K562 (cell line): ENCODE data around the gene FUT2. TPM values are rescaled to one million over a fixed set of nuclear protein-coding genes. Genes with fewer than 3 reads are reported as not detected.

ENCODE experiments used
- ATAC-seq: fragments of 200-7000 bp; cut with Tn5 transposase; 3 replicates; pipeline ENCODE4 v1.9.1; 2020; ENCODE audit warnings: moderate library complexity
- BruUV-seq: library from RNA; stranded (reverse); fragments of 400-500 nt; replicated peaks from 2 replicates; lab custom pipeline; 2021; lab: Mats Ljungman, UMichigan
- CTCF ChIA-PET: fragments of 300-600 bp; formaldehyde crosslinking; extraction: SDS; loops from one replicate; lab custom pipeline; 2021; ENCODE audit warnings: low intra/inter-chr PET ratio; lab: Yijun Ruan, JAX
- POLR2A ChIA-PET: fragments of 300-600, 350-650 bp; sonication (Branson Sonifier 250); formaldehyde crosslinking; extraction: SDS; loops from one replicate; lab custom pipeline; 2021; ENCODE audit warnings: antibody characterized with exemption, inconsistent platforms; lab: Yijun Ruan, JAX
- DNase-seq, 4 experiments: peaks; one replicate each; pipeline versions ENCODE4 v3.0.0 to v3.0.0-alpha.2; 2011 to 2018; ENCODE audit warnings: low spot score in 3 of 4, mixed read lengths in 3 of 4; ENCODE audit errors: extremely low read depth in 1 of 4
- FAIRE-seq: peaks from 2 replicates; lab custom pipeline; 2011; peaks lifted over from hg19 to GRCh38; lab: Jason Lieb, UNC
- H2AFZ ChIP-seq: 2 replicates; pipeline ENCODE4 v1.6.0; 2011; ENCODE audit warnings: low read depth, low read length, control low read depth, inconsistent platforms
- H3K27ac ChIP-seq: fragments of 200-600 bp; 3 replicates; pipeline ENCODE4 v1.8.0; 2011; ENCODE audit warnings: low read depth, mild to moderate bottlenecking, control low read depth, inconsistent platforms, low read length, moderate library complexity, mixed read lengths; ENCODE audit errors: extremely low read depth
- H3K27me3 ChIP-seq, 2 experiments: fragments of 300-600 bp in 1 of 2; 2 replicates in 1 of 2; 3 replicates in 1 of 2; pipeline versions ENCODE4 v1.6.0 to v1.8.0; 2011; ENCODE audit warnings: inconsistent platforms in 2 of 2, low read length in 2 of 2, mild to moderate bottlenecking in 1 of 2, mixed read lengths in 1 of 2, moderate library complexity in 1 of 2; ENCODE audit not compliant: control insufficient read depth in 2 of 2, insufficient read depth in 2 of 2
- H3K36me3 ChIP-seq: fragments of 300-600 bp; 3 replicates; pipeline ENCODE4 v1.8.0; 2011; ENCODE audit warnings: mild to moderate bottlenecking, low read length, inconsistent platforms; ENCODE audit not compliant: control insufficient read depth, insufficient read depth
- H3K4me1 ChIP-seq, 2 experiments: fragments of 200-600 bp in 1 of 2; replicated peaks in 1 of 2; 2 replicates in 1 of 2; 3 replicates in 1 of 2; pipeline versions ENCODE4 v1.5.1 to v1.8.0; 2011; ENCODE audit warnings: inconsistent platforms in 2 of 2, low read length in 2 of 2, mild to moderate bottlenecking in 1 of 2, mixed read lengths in 1 of 2, moderate library complexity in 1 of 2; ENCODE audit not compliant: control insufficient read depth in 2 of 2, insufficient read depth in 2 of 2
- H3K4me2 ChIP-seq: 2 replicates; pipeline ENCODE4 v1.6.1; 2011; ENCODE audit warnings: low read length, control low read depth, inconsistent platforms, mixed read lengths; ENCODE audit not compliant: insufficient read depth
- H3K4me3 ChIP-seq: fragments of 200-600 bp; sonication (generic), shearing (Covaris generic); 2 replicates; pipeline ENCODE4 v1.5.1; 2016; ENCODE audit warnings: control low read depth, inconsistent platforms
- H3K79me2 ChIP-seq: fragments of 200-600 bp; 3 replicates; pipeline ENCODE4 v1.8.0; 2011; ENCODE audit warnings: low read length, inconsistent platforms; ENCODE audit not compliant: control insufficient read depth, insufficient read depth
- H3K9ac ChIP-seq, 2 experiments: 2 replicates each; pipeline versions ENCODE4 v1.6.0 to v1.6.1; 2011; ENCODE audit warnings: low read depth in 2 of 2, low read length in 2 of 2, control low read depth in 1 of 2, inconsistent platforms in 1 of 2, mild to moderate bottlenecking in 1 of 2, mixed read lengths in 1 of 2; ENCODE audit not compliant: insufficient read depth in 1 of 2
- H3K9me1 ChIP-seq: one replicate; pipeline ENCODE4 v1.6.0; 2011; ENCODE audit warnings: inconsistent platforms, mild to moderate bottlenecking, low read length, moderate library complexity; ENCODE audit not compliant: control insufficient read depth, insufficient read depth
- H3K9me3 ChIP-seq: replicated peaks from 2 replicates; pipeline ENCODE4 v1.5.1; 2011; ENCODE audit warnings: low read depth, low read length, inconsistent platforms; ENCODE audit not compliant: control insufficient read depth, insufficient read depth
- H4K20me1 ChIP-seq: replicated peaks from 2 replicates; pipeline ENCODE4 v1.6.1; 2011; ENCODE audit warnings: low read length, inconsistent platforms, mixed read lengths; ENCODE audit not compliant: control insufficient read depth, insufficient read depth
- CBX1 ChIP-seq: sonication (generic); IDR thresholded peaks from 2 replicates; pipeline ENCODE4 v1.6.1; 2016; ENCODE audit warnings: antibody characterized with exemption, low read depth, mild to moderate bottlenecking
- E2F3 ChIP-seq: fragments of 250-450 bp; sonication (Bioruptor Pico); IDR thresholded peaks from 2 replicates; pipeline ENCODE4 v1.4.0; 2020; ENCODE audit warnings: mild to moderate bottlenecking
- FOXK2 ChIP-seq, 2 experiments: fragments of 450-650 bp; IDR thresholded peaks in 1 of 2; conservative IDR thresholded peaks in 1 of 2; 2 replicates each; pipeline ENCODE4 v1.6.1; 2016; ENCODE audit warnings: low read depth in 2 of 2, mild to moderate bottlenecking in 1 of 2
- JUNB ChIP-seq: fragments of 450-650 bp; formaldehyde crosslinking; conservative IDR thresholded peaks from 2 replicates; pipeline ENCODE4 v1.4.0; 2020; ENCODE audit warnings: mild to moderate bottlenecking
- KHSRP ChIP-seq: fragments of 450-650 bp; IDR thresholded peaks from 2 replicates; pipeline ENCODE4 v1.6.1; 2017
- MEIS2 ChIP-seq: fragments of 450-650 bp; IDR thresholded peaks from 2 replicates; pipeline ENCODE4 v1.6.1; 2014; ENCODE audit warnings: mild to moderate bottlenecking; ENCODE audit not compliant: partially characterized antibody
- MXI1 ChIP-seq: IDR thresholded peaks from 2 replicates; pipeline ENCODE4 v1.6.1; 2011; ENCODE audit warnings: low read depth, mild to moderate bottlenecking, improper control_type of control experiment, low read length
- NFIC ChIP-seq: fragments of 450-650 bp; IDR thresholded peaks from 2 replicates; pipeline ENCODE4 v1.6.1; 2017; ENCODE audit warnings: mild to moderate bottlenecking, inconsistent platforms
- NONO ChIP-seq, 2 experiments: fragments of 200-400 bp in 1 of 2; fragments of 450-650 bp in 1 of 2; formaldehyde crosslinking in 1 of 2; IDR thresholded peaks; 2 replicates each; pipeline ENCODE4 v1.6.1; 2017; ENCODE audit warnings: low read depth in 2 of 2, mild to moderate bottlenecking in 2 of 2, moderate library complexity in 2 of 2, low read length in 1 of 2
- PRDM10 ChIP-seq: fragments of 450-650 bp; IDR thresholded peaks from 2 replicates; pipeline ENCODE4 v1.6.1; 2018; ENCODE audit not compliant: partially characterized antibody
- RFX7 ChIP-seq: fragments of 250-450 bp; sonication (Bioruptor Pico); IDR thresholded peaks from 2 replicates; pipeline ENCODE4 v1.5.1; 2021; ENCODE audit warnings: mild to moderate bottlenecking
- SMARCE1 ChIP-seq: fragments of 450-650 bp; IDR thresholded peaks from 2 replicates; pipeline ENCODE4 v1.7.1; 2016; ENCODE audit warnings: mild to moderate bottlenecking
- YY1 ChIP-seq, 3 experiments: IDR thresholded peaks; 2 replicates each; pipeline ENCODE4 v1.6.1; 2011; ENCODE audit warnings: low read length in 2 of 3, mild to moderate bottlenecking in 2 of 3, moderate library complexity in 2 of 3, borderline replicate concordance in 1 of 3, control low read depth in 1 of 3, low read depth in 1 of 3; ENCODE audit not compliant: insufficient read depth in 3 of 3, insufficient replicate concordance in 2 of 3, control insufficient read depth in 1 of 3, insufficient read length in 1 of 3; ENCODE audit errors: extremely low read depth in 1 of 3
- ZBTB12 ChIP-seq: fragments of 250-450 bp; sonication (Bioruptor Pico); IDR thresholded peaks from 2 replicates; pipeline ENCODE4 v1.4.0; 2020
- ZNF586 ChIP-seq: fragments of 450-650 bp; formaldehyde crosslinking; conservative IDR thresholded peaks from 2 replicates; pipeline ENCODE4 v1.4.0; 2020; ENCODE audit warnings: mild to moderate bottlenecking, moderate library complexity
- ZNF668 ChIP-seq: fragments of 250-450 bp; sonication (Bioruptor Pico); IDR thresholded peaks from 2 replicates; pipeline ENCODE4 v1.8.0; 2022; ENCODE audit warnings: mild to moderate bottlenecking, inconsistent platforms
- WGBS: fragments of 100-300 bp; shearing (Covaris generic); methylation state at CpG from one replicate; pipeline ENCODE4 v1.1.6; 2016; ENCODE audit warnings: low coverage, mixed read lengths; ENCODE audit not compliant: insufficient coverage; ENCODE audit errors: missing lambda C conversion rate; 5-methylcytosine and 5-hydroxymethylcytosine counted together
- in situ Hi-C: fragments of 300-500 bp; cut with MboI; formaldehyde crosslinking; loops from 4 replicates; pipeline ENCODE4 v1.15.0; 2018; ENCODE audit warnings: inconsistent platforms, mixed read lengths
- intact Hi-C: fragments of 100-400 bp; cut with micrococcal nuclease; formaldehyde crosslinking; loops from 2 replicates; pipeline ENCODE4 v1.14.2; 2022
- polyA plus RNA-seq, 8 experiments: library from polyadenylated mRNA; depleted of rRNA in 4 of 8; stranded (reverse) in 5 of 8; unstranded in 3 of 8; fragments of >200 nt; fragmentation: Nextera tagmentation in 2 of 8; fragmentation: Illumina TruSeq in 1 of 8; extraction: Ambion mirVana in 2 of 8; extraction: Trizol in 1 of 8; gene quantifications; 2 replicates each; pipeline versions ENCODE4 v1.2.1 to v1.2.3, GENCODE V29; 2011 to 2014; ENCODE audit warnings: inconsistent platforms in 1 of 8, missing spikeins in 1 of 8
- total RNA-seq, 7 experiments: library from RNA; depleted of rRNA in 6 of 7; stranded (reverse); fragments of >200 nt in 6 of 7; fragmentation: Illumina TruSeq in 2 of 7; extraction: Trizol in 2 of 7; gene quantifications; 2 replicates each; pipeline versions ENCODE4 v1.2.1 to v1.2.3, GENCODE V29; 2011 to 2021; ENCODE audit warnings: low replicate concordance in 1 of 7

The FUT2 gene
- total and polyA plus RNA-seq, 9 of the 15 experiments (the other 6 are each of a cell fraction or from before 2014, with no cell fraction given) = 0.03 to 0.04 TPM; not detected in 7

- Histone ChIP-seq H3K9ac (peak overlapping the region; percentile 70 to 95), H3K4me3 (peak overlapping the region; percentile 53), H3K27me3 (no peaks in the 10 kb centered on the region), H3K79me2 (peaks cover 8% of the 10 kb centered on the region; the same call in 2 of the 3 replicates), H3K9me3 (no peaks in the 10 kb centered on the region), H3K4me2 (peak overlapping the region; percentile 89), H3K36me3 (no peaks in the 10 kb centered on the region), H4K20me1 (no peaks in the 10 kb centered on the region), H2AFZ (peak overlapping the region; percentile 89), H3K9me1 (peaks cover 3% of the 10 kb centered on the region), H3K27ac (peak overlapping the region; percentile 83), H3K4me1 (peaks cover 43 to 56% of the 10 kb centered on the region in 2 experiments)
- in situ Hi-C loops = no loop called here
- intact Hi-C loops = loop anchor here (1.0 to 5.0 kb wide), 2 partner anchors 63 to 91 kb away; partner anchors contain the start of gene CA11
- ChIA-PET POLR2A (interaction anchor here (0.6 to 2.7 kb wide), 15 partner anchors 8 to 416 kb away, joined by 3 to 10 read pairs (median 3); partner anchors contain the start of genes IZUMO1, RPL18 and SPHK2), CTCF (interaction anchor here (0.6 to 1.6 kb wide), 5 partner anchors 43 to 102 kb away, joined by 3 to 5 read pairs (median 4); partner anchors contain the start of genes CA11, DBP and FUT2)
- FAIRE-seq (peak; percentile 83), DNase-seq (peak; percentile 97 to 99 (median 98)), ATAC-seq (peak; percentile 86)
- no TSS peak for BruUV-seq
- under 1% methylated on average over 58 of the region's 96 CpGs for WGBS
- TF ChIP-seq MEIS2 (peak; percentile 12), FOXK2 (conservative IDR thresholded peaks at IDR 0.05 in 1 of 2, IDR thresholded peaks at IDR 0.05 in 1 of 2; ENCODE audit: low read depth in 2 of 2) (peak; percentile 58 to 76), YY1 (IDR thresholded peaks at IDR 0.05; ENCODE audit: borderline replicate concordance in 1 of 3, control insufficient read depth in 1 of 3, extremely low read depth in 1 of 3, insufficient read depth in 3 of 3, insufficient read length in 1 of 3, insufficient replicate concordance in 2 of 3, low read depth in 1 of 3, low read length in 2 of 3) (peak in 1 of 3 experiments; percentile 71), E2F3 (CRISPR knock-in tag) (peak; percentile 88), PRDM10 (peak; percentile 38), RFX7 (CRISPR knock-in tag) (no peak), KHSRP (no peak), ZBTB12 (no peak), NFIC (no peak), ZNF668 (CRISPR knock-in tag) (peak; percentile 70; the same call in 1 of the 2 replicates), MXI1 (peak; percentile 29; the same call in 1 of the 2 replicates), SMARCE1 (0 out of 2 replicates have a peak, but pooled peaks have one; percentile 36), CBX1 (peak; percentile 82; the same call in 1 of the 2 replicates), ZNF586 (no peak), NONO (IDR thresholded peaks at IDR 0.05; ENCODE audit: low read depth in 2 of 2, low read length in 1 of 2) (peak in 1 of 2 experiments; percentile 85; a peak in 1 of 4 replicates), JUNB (CRISPR knock-in tag) (no peak)
Measured at GRCh38 chr19:48738557-48739403, 43.0 kb downstream of the FUT2 start.
